ENCODE measurements around the gene FLCN. TPM values are rescaled to one million over a fixed set of nuclear protein-coding genes. Genes with fewer than 3 reads are reported as not detected.

The FLCN gene
- polyA plus RNA-seq, 1 donor (not counting 4 experiments of a cell fraction or from before 2014, with no cell fraction given): 12.5 TPM

- Histone ChIP-seq H3K9me1 (ENCODE audit: control insufficient read depth, extremely low read depth, insufficient read depth, low read length) (no peaks in the 10 kb centered on the region), H3K4me2 (ENCODE audit: control insufficient read depth, extremely low read depth, insufficient read depth, low read depth, low read length) (no peak overlapping the region), H2AFZ (ENCODE audit: control insufficient read depth, low read length) (no peak overlapping the region), H3K9ac (ENCODE audit: control insufficient read depth, extremely low read depth, insufficient read depth, low read length) (no peak overlapping the region), H4K20me1 (ENCODE audit: control insufficient read depth, extremely low read depth, insufficient read depth, low read length) (no peaks in the 10 kb centered on the region), H3K4me1 (ENCODE audit: control insufficient read depth, extremely low read depth, insufficient read depth, low read length) (peaks cover 21% of the 10 kb centered on the region), H3K79me2 (ENCODE audit: control insufficient read depth, insufficient read depth, low read length) (no peaks in the 10 kb centered on the region), H3K9me3 (ENCODE audit: control insufficient read depth, low read depth, low read length) (no peaks in the 10 kb centered on the region), H3K27me3 (ENCODE audit: control insufficient read depth, extremely low read depth, insufficient read depth, low read length) (no peaks in the 10 kb centered on the region), H3K36me3 (ENCODE audit: control insufficient read depth in 2 of 2, extremely low read depth in 1 of 2, insufficient read depth in 2 of 2, low read length in 2 of 2) (peaks cover 0 to 1% of the 10 kb centered on the region in 2 experiments), H3K27ac (ENCODE audit: control insufficient read depth, insufficient read depth, low read length) (no peak overlapping the region), H3K4me3 (ENCODE audit: control insufficient read depth in 2 of 3, extremely low read depth in 1 of 3, insufficient read depth in 2 of 3, low read depth in 1 of 3, low read length in 3 of 3) (no peak overlapping the region)
- dilution Hi-C loops (cut with MboI; ENCODE audit: extremely low pct_ligation_motif_present, low sequenced_read_pairs): no loop called here
- FAIRE-seq: no peak
- no peak for DNase-seq (ENCODE audit: low read depth, low spot score)
- TF ChIP-seq CTCF (optimal IDR thresholded peaks at IDR 0.05 in 1 of 3, IDR thresholded peaks at IDR 0.05 in 1 of 3, conservative IDR thresholded peaks at IDR 0.05 in 1 of 3; ENCODE audit: extremely low read depth in 1 of 3, insufficient read depth in 2 of 3, low read length in 3 of 3) (no peak), EZH2 (IDR thresholded peaks at IDR 0.05; ENCODE audit: low read length) (no peak)
Measured at GRCh38 chr17:17201907-17202306, 35.1 kb downstream of the FLCN start.

- Histone ChIP-seq H3K79me2 (ENCODE audit: control insufficient read depth, insufficient read depth, low read length) (no peaks in the 10 kb centered on the region), H3K36me3 (ENCODE audit: control insufficient read depth in 2 of 2, extremely low read depth in 1 of 2, insufficient read depth in 2 of 2, low read length in 2 of 2) (peaks cover 0 to 1% of the 10 kb centered on the region in 2 experiments), H3K9me3 (ENCODE audit: control insufficient read depth, low read depth, low read length) (no peaks in the 10 kb centered on the region), H3K4me3 (ENCODE audit: control insufficient read depth in 2 of 3, extremely low read depth in 1 of 3, insufficient read depth in 2 of 3, low read depth in 1 of 3, low read length in 3 of 3) (no peak overlapping the region), H3K9ac (ENCODE audit: control insufficient read depth, extremely low read depth, insufficient read depth, low read length) (no peak overlapping the region), H3K9me1 (ENCODE audit: control insufficient read depth, extremely low read depth, insufficient read depth, low read length) (no peaks in the 10 kb centered on the region), H3K27ac (ENCODE audit: control insufficient read depth, insufficient read depth, low read length) (no peak overlapping the region), H3K4me2 (ENCODE audit: control insufficient read depth, extremely low read depth, insufficient read depth, low read depth, low read length) (no peak overlapping the region), H3K27me3 (ENCODE audit: control insufficient read depth, extremely low read depth, insufficient read depth, low read length) (no peaks in the 10 kb centered on the region), H4K20me1 (ENCODE audit: control insufficient read depth, extremely low read depth, insufficient read depth, low read length) (no peaks in the 10 kb centered on the region), H2AFZ (ENCODE audit: control insufficient read depth, low read length) (no peak overlapping the region), H3K4me1 (ENCODE audit: control insufficient read depth, extremely low read depth, insufficient read depth, low read length) (peaks cover 19% of the 10 kb centered on the region)
- dilution Hi-C loops (cut with MboI; ENCODE audit: extremely low pct_ligation_motif_present, low sequenced_read_pairs): no loop called here
- TF ChIP-seq EZH2 (IDR thresholded peaks at IDR 0.05; ENCODE audit: low read length): no peak
- no peak for TF ChIP-seq CTCF (optimal IDR thresholded peaks at IDR 0.05 in 1 of 3, IDR thresholded peaks at IDR 0.05 in 1 of 3, conservative IDR thresholded peaks at IDR 0.05 in 1 of 3; ENCODE audit: extremely low read depth in 1 of 3, insufficient read depth in 2 of 3, low read length in 3 of 3)
- no peak for DNase-seq (ENCODE audit: low read depth, low spot score)
- no peak for FAIRE-seq
Measured at GRCh38 chr17:17201271-17201670, 35.7 kb downstream of the FLCN start.

All from keratinocyte (primary cell).